AG04450 (cell line): ENCODE data around the gene NECTIN1. TPM values are rescaled to one million over a fixed set of nuclear protein-coding genes. Genes with fewer than 3 reads are reported as not detected.

Source experiments
- CTCF ChIA-PET: fragments of 300-600, 350-600 bp; formaldehyde crosslinking; extraction: SDS; loops from one replicate; lab custom pipeline; 2022; ENCODE audit warnings: antibody characterized with exemption, inconsistent platforms; lab: Charles Lee
- POLR2A ChIA-PET: fragments of 350-600 bp; formaldehyde crosslinking; extraction: SDS; loops from one replicate; lab custom pipeline; 2021; ENCODE audit warnings: antibody characterized with exemption, inconsistent platforms; lab: Yijun Ruan, JAX
- DNase-seq: peaks from one replicate; pipeline ENCODE4 v3.0.0-alpha.2; 2011; ENCODE audit warnings: low read depth, low spot score
- H3K27ac ChIP-seq: one replicate; pipeline ENCODE4 v1.5.1; 2012; ENCODE audit warnings: low read depth, low read length, control low read depth
- H3K27me3 ChIP-seq: one replicate; pipeline ENCODE4 v1.6.0; 2012; ENCODE audit warnings: low read length; ENCODE audit not compliant: control insufficient read depth, insufficient read depth
- H3K4me3 ChIP-seq: 2 replicates; pipeline ENCODE4 v1.5.1; 2011; ENCODE audit warnings: mild to moderate bottlenecking, low read depth, low read length, control low read depth
- H3K9me3 ChIP-seq: 2 replicates; pipeline ENCODE4 v1.5.1; 2012; ENCODE audit warnings: low read length; ENCODE audit not compliant: control insufficient read depth, insufficient read depth
- polyA plus RNA-seq: library from polyadenylated mRNA; depleted of rRNA; stranded (reverse); fragments of >200 nt; gene quantifications from 2 replicates; pipeline ENCODE4 v1.2.3, GENCODE V29; 2011
- TF ChIP-seq, protein P1 (sequence below): IDR thresholded peaks from 2 replicates; pipeline ENCODE4 v1.5.1; 2011; ENCODE audit warnings: low read depth, low read length, control low read depth, inconsistent platforms

NECTIN1 gene
- polyA plus RNA-seq, 1 experiment, result 2.8 TPM

DNA sequence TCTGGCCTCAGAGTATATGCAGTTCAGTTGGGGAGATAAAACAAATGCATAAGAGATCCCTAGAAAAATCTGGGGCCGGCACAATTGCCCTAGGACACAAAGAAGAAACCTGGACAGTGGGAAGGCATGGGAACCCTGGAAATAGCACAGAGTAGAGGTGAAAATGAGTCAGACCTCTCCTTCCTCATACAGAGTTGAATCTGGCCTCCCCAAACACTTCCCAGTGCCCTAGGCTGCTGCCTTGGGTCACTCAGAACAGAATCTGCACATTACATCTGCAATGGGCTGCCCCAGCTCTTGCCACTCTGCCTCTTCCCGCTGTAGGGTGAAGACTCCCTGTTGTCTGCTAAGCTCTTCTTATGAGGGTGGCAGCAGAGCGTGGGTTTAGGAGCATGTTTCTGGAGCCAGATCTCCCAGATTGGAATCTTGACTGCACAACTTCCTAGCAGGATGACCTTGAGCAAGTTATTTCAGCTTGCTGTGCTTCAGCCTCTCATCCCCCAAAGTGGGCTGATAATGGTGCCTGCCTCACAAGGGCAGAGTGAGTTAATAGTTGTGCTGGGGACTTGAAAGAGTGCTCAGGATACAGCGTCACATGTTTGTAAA is 47.1 kb upstream of the NECTIN1 start:
- TF ChIP-seq, protein P1, sequence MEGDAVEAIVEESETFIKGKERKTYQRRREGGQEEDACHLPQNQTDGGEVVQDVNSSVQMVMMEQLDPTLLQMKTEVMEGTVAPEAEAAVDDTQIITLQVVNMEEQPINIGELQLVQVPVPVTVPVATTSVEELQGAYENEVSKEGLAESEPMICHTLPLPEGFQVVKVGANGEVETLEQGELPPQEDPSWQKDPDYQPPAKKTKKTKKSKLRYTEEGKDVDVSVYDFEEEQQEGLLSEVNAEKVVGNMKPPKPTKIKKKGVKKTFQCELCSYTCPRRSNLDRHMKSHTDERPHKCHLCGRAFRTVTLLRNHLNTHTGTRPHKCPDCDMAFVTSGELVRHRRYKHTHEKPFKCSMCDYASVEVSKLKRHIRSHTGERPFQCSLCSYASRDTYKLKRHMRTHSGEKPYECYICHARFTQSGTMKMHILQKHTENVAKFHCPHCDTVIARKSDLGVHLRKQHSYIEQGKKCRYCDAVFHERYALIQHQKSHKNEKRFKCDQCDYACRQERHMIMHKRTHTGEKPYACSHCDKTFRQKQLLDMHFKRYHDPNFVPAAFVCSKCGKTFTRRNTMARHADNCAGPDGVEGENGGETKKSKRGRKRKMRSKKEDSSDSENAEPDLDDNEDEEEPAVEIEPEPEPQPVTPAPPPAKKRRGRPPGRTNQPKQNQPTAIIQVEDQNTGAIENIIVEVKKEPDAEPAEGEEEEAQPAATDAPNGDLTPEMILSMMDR, result no peak
- ChIA-PET CTCF (no interaction called here), POLR2A (no interaction called here)
- DNase-seq, result no peak
- Histone ChIP-seq H3K9me3 (no peaks in the 10 kb centered on the region; the same call in 1 of the 2 replicates), H3K4me3 (no peak overlapping the region), H3K27ac (no peak overlapping the region), H3K27me3 (peaks cover 26% of the 10 kb centered on the region)

DNA sequence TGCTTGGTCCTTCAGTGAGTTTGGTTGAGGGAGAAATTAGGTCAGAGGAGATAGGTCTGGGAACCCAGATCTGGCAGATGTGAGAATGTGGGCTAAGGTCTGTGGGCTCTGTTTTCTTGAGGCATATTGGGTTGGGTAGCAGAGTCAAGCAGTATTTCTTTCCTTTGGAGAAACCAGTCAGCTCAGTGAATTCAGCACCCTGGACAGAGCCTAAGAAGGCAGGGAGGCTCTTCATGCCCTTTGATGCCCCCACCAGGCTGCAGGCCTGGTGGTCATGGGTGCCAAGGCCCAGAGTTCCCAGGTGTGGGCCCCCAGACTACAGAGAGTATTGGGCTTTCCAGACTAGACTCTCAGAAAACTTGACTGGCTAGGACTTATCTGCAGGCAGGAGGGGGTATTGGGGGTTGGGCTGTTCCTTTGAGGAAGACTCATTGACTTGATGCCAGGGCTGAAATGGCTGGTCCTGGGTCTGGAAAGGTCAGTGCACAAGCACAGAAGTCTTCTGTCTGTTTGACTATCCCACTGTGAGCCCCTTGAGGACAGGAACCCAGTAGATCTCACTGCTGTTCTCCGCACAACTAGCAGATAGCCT is 45.3 kb upstream of the NECTIN1 start:
- POLR2A ChIA-PET, result no interaction called here
- Histone ChIP-seq H3K27ac (no peak overlapping the region), H3K4me3 (no peak overlapping the region), H3K9me3 (no peaks in the 10 kb centered on the region; the same call in 1 of the 2 replicates), H3K27me3 (peaks cover 19% of the 10 kb centered on the region)
- TF ChIP-seq, protein P1, result no peak
- CTCF ChIA-PET, result no interaction called here
- no peak for DNase-seq

- H3K4me3 ChIP-seq, result no peak overlapping the region
- H3K27ac ChIP-seq, result no peak overlapping the region
- TF ChIP-seq, protein P1, result no peak
- no peak for DNase-seq
- peaks cover 13% of the 10 kb centered on the region for H3K27me3 ChIP-seq
- ChIA-PET CTCF (interaction anchor here (0.5 kb wide), 1 partner anchor 44 kb away, joined by 3 read pairs; the partner anchor contains the start of gene NECTIN1), POLR2A (no interaction called here)
- no peaks in the 10 kb centered on the region; the same call in 1 of the 2 replicates for H3K9me3 ChIP-seq
These were observed 43.8 kb upstream of the NECTIN1 start for GRCh38 chr11:119772641-119773415.

GRCh38 chr11:119772076-119772475 is 43.1 kb upstream of the NECTIN1 start:
- POLR2A ChIA-PET, result no interaction called here
- DNase-seq, result no peak
- peaks cover 9% of the 10 kb centered on the region for H3K27me3 ChIP-seq

More at GRCh38 chr11:119772076-119772475, 43.1 kb upstream of the NECTIN1 start:
- no peak overlapping the region for H3K4me3 ChIP-seq
- CTCF ChIA-PET, result interaction anchor here (0.5 kb wide), 1 partner anchor 43 kb away, joined by 3 read pairs; the partner anchor contains the start of gene NECTIN1
- TF ChIP-seq, protein P1, result no peak
- no peaks in the 10 kb centered on the region; the same call in 1 of the 2 replicates for H3K9me3 ChIP-seq
- no peak overlapping the region for H3K27ac ChIP-seq
